ENCODE measurements around the gene PIK3R3. TPM values are rescaled to one million over a fixed set of nuclear protein-coding genes. Genes with fewer than 3 reads are reported as not detected.

The PIK3R3 gene
- total RNA-seq, 2 donors from 2014 or later = 0.56 to 2.2 TPM

GRCh38 chr1:46044116-46044515, 88.3 kb downstream of the PIK3R3 start:
- H3K9me3 Mint-ChIP-seq = no peaks in the 10 kb centered on the region
- ATAC-seq (replicated peaks) = no peak
- no peaks in the 10 kb centered on the region for H3K36me3 Mint-ChIP-seq (ENCODE audit: low read depth)
- H3K4me1 Mint-ChIP-seq = no peaks in the 10 kb centered on the region
- H3K27me3 Mint-ChIP-seq = peaks cover 6% of the 10 kb centered on the region
- no peak overlapping the region for H3K27ac Mint-ChIP-seq
- no peak overlapping the region for H3K4me3 Mint-ChIP-seq

GRCh38 chr1:46043458-46044017, 88.9 kb downstream of the PIK3R3 start:
- Mint-ChIP-seq H3K27ac (peak overlapping the region; percentile 28), H3K4me1 (no peaks in the 10 kb centered on the region), H3K9me3 (no peaks in the 10 kb centered on the region), H3K4me3 (no peak overlapping the region), H3K27me3 (peaks cover 4% of the 10 kb centered on the region), H3K36me3 (ENCODE audit: low read depth) (no peaks in the 10 kb centered on the region)
- no peak for ATAC-seq (replicated peaks)

GRCh38 chr1:46041974-46042373, 90.5 kb downstream of the PIK3R3 start:
- H3K4me1 Mint-ChIP-seq = no peaks in the 10 kb centered on the region
- peaks cover 3% of the 10 kb centered on the region for H3K27me3 Mint-ChIP-seq
- ATAC-seq (replicated peaks) = no peak
- no peaks in the 10 kb centered on the region for H3K36me3 Mint-ChIP-seq (ENCODE audit: low read depth)
- H3K27ac Mint-ChIP-seq = no peak overlapping the region
- no peak overlapping the region for H3K4me3 Mint-ChIP-seq
- no peaks in the 10 kb centered on the region for H3K9me3 Mint-ChIP-seq

GRCh38 chr1:46041551-46041950, 90.9 kb downstream of the PIK3R3 start:
- ATAC-seq (replicated peaks) = no peak
- Mint-ChIP-seq H3K36me3 (ENCODE audit: low read depth) (no peaks in the 10 kb centered on the region), H3K4me3 (no peak overlapping the region), H3K27me3 (peaks cover 3% of the 10 kb centered on the region), H3K4me1 (no peaks in the 10 kb centered on the region), H3K9me3 (no peaks in the 10 kb centered on the region), H3K27ac (no peak overlapping the region)

GRCh38 chr1:46039571-46040052, 92.8 kb downstream of the PIK3R3 start:
- no peak overlapping the region for H3K4me3 Mint-ChIP-seq
- H3K4me1 Mint-ChIP-seq = no peaks in the 10 kb centered on the region
- ATAC-seq (replicated peaks) = no peak
- no peaks in the 10 kb centered on the region for H3K36me3 Mint-ChIP-seq (ENCODE audit: low read depth)
- H3K27ac Mint-ChIP-seq = no peak overlapping the region
- H3K27me3 Mint-ChIP-seq = peaks cover 2% of the 10 kb centered on the region
- H3K9me3 Mint-ChIP-seq = no peaks in the 10 kb centered on the region

GRCh38 chr1:46036894-46037839, 95.3 kb downstream of the PIK3R3 start:
- Mint-ChIP-seq H3K4me3 (no peak overlapping the region), H3K36me3 (ENCODE audit: low read depth) (no peaks in the 10 kb centered on the region), H3K4me1 (no peaks in the 10 kb centered on the region), H3K27me3 (no peaks in the 10 kb centered on the region), H3K9me3 (no peaks in the 10 kb centered on the region), H3K27ac (no peak overlapping the region)
- peak; percentile 79 for ATAC-seq (replicated peaks)

- Mint-ChIP-seq H3K36me3 (ENCODE audit: low read depth) (no peaks in the 10 kb centered on the region), H3K9me3 (no peaks in the 10 kb centered on the region), H3K27ac (no peak overlapping the region), H3K4me1 (no peaks in the 10 kb centered on the region), H3K4me3 (no peak overlapping the region), H3K27me3 (no peaks in the 10 kb centered on the region)
- no peak for ATAC-seq (replicated peaks)
Measured at GRCh38 chr1:46034601-46035516, 97.6 kb downstream of the PIK3R3 start.

- Mint-ChIP-seq H3K36me3 (ENCODE audit: low read depth) (no peaks in the 10 kb centered on the region), H3K27me3 (no peaks in the 10 kb centered on the region), H3K4me3 (no peak overlapping the region), H3K9me3 (no peaks in the 10 kb centered on the region), H3K4me1 (no peaks in the 10 kb centered on the region), H3K27ac (no peak overlapping the region)
- peak; percentile 49 for ATAC-seq (replicated peaks)
Measured at GRCh38 chr1:46030876-46031660, 101.4 kb downstream of the PIK3R3 start.

- Mint-ChIP-seq H3K9me3 (no peaks in the 10 kb centered on the region), H3K4me1 (no peaks in the 10 kb centered on the region), H3K36me3 (ENCODE audit: low read depth) (no peaks in the 10 kb centered on the region), H3K4me3 (no peak overlapping the region), H3K27ac (no peak overlapping the region), H3K27me3 (no peaks in the 10 kb centered on the region)
- ATAC-seq (replicated peaks) = no peak
Measured at GRCh38 chr1:46030074-46030870, 102.2 kb downstream of the PIK3R3 start.

- no peaks in the 10 kb centered on the region for H3K27me3 Mint-ChIP-seq
- H3K4me3 Mint-ChIP-seq = no peak overlapping the region
- no peaks in the 10 kb centered on the region for H3K9me3 Mint-ChIP-seq
- ATAC-seq (replicated peaks) = no peak
- no peak overlapping the region for H3K27ac Mint-ChIP-seq
- no peaks in the 10 kb centered on the region for H3K4me1 Mint-ChIP-seq
- H3K36me3 Mint-ChIP-seq (ENCODE audit: low read depth) = no peaks in the 10 kb centered on the region
Measured at GRCh38 chr1:46027788-46028573, 104.4 kb downstream of the PIK3R3 start.

- Mint-ChIP-seq H3K9me3 (no peaks in the 10 kb centered on the region), H3K4me3 (no peak overlapping the region), H3K27ac (peak overlapping the region; percentile 1), H3K27me3 (no peaks in the 10 kb centered on the region), H3K36me3 (ENCODE audit: low read depth) (no peaks in the 10 kb centered on the region), H3K4me1 (no peaks in the 10 kb centered on the region)
- no peak for ATAC-seq (replicated peaks)
Measured at GRCh38 chr1:46026531-46026930, 105.9 kb downstream of the PIK3R3 start.

- no peaks in the 10 kb centered on the region for H3K9me3 Mint-ChIP-seq
- H3K27me3 Mint-ChIP-seq = no peaks in the 10 kb centered on the region
- no peak overlapping the region for H3K4me3 Mint-ChIP-seq
- H3K36me3 Mint-ChIP-seq (ENCODE audit: low read depth) = no peaks in the 10 kb centered on the region
- ATAC-seq (replicated peaks) = no peak
- H3K27ac Mint-ChIP-seq = no peak overlapping the region
- no peaks in the 10 kb centered on the region for H3K4me1 Mint-ChIP-seq
Measured at GRCh38 chr1:46021046-46021996, 111.1 kb downstream of the PIK3R3 start.
